H9 (cell line): Measurements from ENCODE around the gene ZBTB16. TPM values are rescaled to one million over a fixed set of nuclear protein-coding genes. Genes with fewer than 3 reads are reported as not detected.

Experiments used
- DNase-seq: peaks from one replicate; pipeline ENCODE4 v3.0.0-alpha.2; 2017
- H2AFZ ChIP-seq: one replicate; pipeline ENCODE4 v1.6.1; 2013; ENCODE audit warnings: mild to moderate bottlenecking, low read length, control low read depth, moderate library complexity
- H2AK5ac ChIP-seq: 2 replicates; pipeline ENCODE4 v1.6.1; 2013; ENCODE audit warnings: low read length, control low read depth, mixed read lengths; ENCODE audit not compliant: insufficient read length
- H2BK120ac ChIP-seq: one replicate; pipeline ENCODE4 v1.6.1; 2013; ENCODE audit warnings: low read depth, mild to moderate bottlenecking, low read length, control low read depth, inconsistent platforms; ENCODE audit not compliant: poor library complexity, severe bottlenecking
- H2BK12ac ChIP-seq: 2 replicates; pipeline ENCODE4 v1.6.1; 2013; ENCODE audit warnings: low read length, control low read depth, mixed read lengths, low read depth; ENCODE audit not compliant: insufficient read length
- H2BK15ac ChIP-seq: 2 replicates; pipeline ENCODE4 v1.6.1; 2013; ENCODE audit warnings: low read depth, low read length, control low read depth
- H2BK20ac ChIP-seq: one replicate; pipeline ENCODE4 v1.6.1; 2013; ENCODE audit warnings: low read depth, mild to moderate bottlenecking, low read length, control low read depth, inconsistent platforms; ENCODE audit not compliant: poor library complexity, severe bottlenecking
- H2BK5ac ChIP-seq: 2 replicates; pipeline ENCODE4 v1.6.1; 2013; ENCODE audit warnings: low read length, control low read depth, mixed read lengths; ENCODE audit not compliant: insufficient read length
- H3K14ac ChIP-seq: 2 replicates; pipeline ENCODE4 v1.6.1; 2013; ENCODE audit warnings: low read length, control low read depth; ENCODE audit not compliant: insufficient read depth
- H3K18ac ChIP-seq: 2 replicates; pipeline ENCODE4 v1.6.1; 2013; ENCODE audit warnings: low read depth, mild to moderate bottlenecking, mixed read lengths, low read length, control low read depth; ENCODE audit not compliant: insufficient read length
- H3K23ac ChIP-seq: 2 replicates; pipeline ENCODE4 v1.6.1; 2013; ENCODE audit warnings: low read length, control low read depth, mixed read lengths, low read depth; ENCODE audit not compliant: insufficient read length
- H3K23me2 ChIP-seq: 2 replicates; pipeline ENCODE4 v1.6.1; 2013; ENCODE audit warnings: low read depth, mild to moderate bottlenecking, mixed read lengths, low read length, control low read depth; ENCODE audit not compliant: insufficient read length, poor library complexity, severe bottlenecking
- H3K27ac ChIP-seq: 2 replicates; pipeline ENCODE4 v1.5.1; 2013; ENCODE audit warnings: low read length, control low read depth, mixed read lengths, low read depth; ENCODE audit not compliant: insufficient read length
- H3K27me3 ChIP-seq: 2 replicates; pipeline ENCODE4 v1.6.1; 2013; ENCODE audit warnings: low read length, control low read depth, inconsistent platforms; ENCODE audit not compliant: insufficient read depth
- H3K4ac ChIP-seq: 2 replicates; pipeline ENCODE4 v1.6.1; 2013; ENCODE audit warnings: low read depth, mild to moderate bottlenecking, control low read depth, inconsistent platforms, low read length, moderate library complexity
- H3K4me1 ChIP-seq: 2 replicates; pipeline ENCODE4 v1.6.1; 2013; ENCODE audit warnings: low read length, control low read depth, inconsistent platforms; ENCODE audit not compliant: insufficient read depth
- H3K4me2 ChIP-seq: 2 replicates; pipeline ENCODE4 v1.6.1; 2013; ENCODE audit warnings: low read length, control low read depth, mixed read lengths; ENCODE audit not compliant: insufficient read length, insufficient read depth
- H3K56ac ChIP-seq: 2 replicates; pipeline ENCODE4 v1.6.1; 2013; ENCODE audit warnings: low read depth, mild to moderate bottlenecking, mixed read lengths, low read length, control low read depth; ENCODE audit not compliant: insufficient read length
- H3K79me1 ChIP-seq: 2 replicates; pipeline ENCODE4 v1.6.1; 2013; ENCODE audit warnings: low read depth, mild to moderate bottlenecking, moderate library complexity, low read length, control low read depth, inconsistent platforms; ENCODE audit not compliant: insufficient read depth, poor library complexity, severe bottlenecking
- H3K79me2 ChIP-seq: 2 replicates; pipeline ENCODE4 v1.6.1; 2013; ENCODE audit warnings: low read length, control low read depth, inconsistent platforms; ENCODE audit not compliant: insufficient read depth
- H3K9ac ChIP-seq: 2 replicates; pipeline ENCODE4 v1.6.1; 2013; ENCODE audit warnings: low read length, control low read depth, mixed read lengths; ENCODE audit not compliant: insufficient read length; ENCODE audit errors: extremely low read depth
- H3K9me3 ChIP-seq: one replicate; pipeline ENCODE4 v1.6.1; 2013; ENCODE audit warnings: low read depth, low read length, inconsistent platforms; ENCODE audit not compliant: control insufficient read depth
- H3T11ph ChIP-seq: one replicate; pipeline ENCODE4 v1.6.1; 2013; ENCODE audit warnings: mild to moderate bottlenecking, low read length, control low read depth, inconsistent platforms
- H4K20me1 ChIP-seq: one replicate; pipeline ENCODE4 v1.6.1; 2013; ENCODE audit not compliant: control insufficient read depth, insufficient read length, insufficient read depth
- H4K5ac ChIP-seq: 2 replicates; pipeline ENCODE4 v1.6.1; 2013; ENCODE audit warnings: low read depth, mild to moderate bottlenecking, mixed read lengths, low read length, control low read depth; ENCODE audit not compliant: insufficient read length
- H4K8ac ChIP-seq: replicated peaks from 2 replicates; pipeline ENCODE4 v1.6.1; 2013; ENCODE audit warnings: low read length, control low read depth, mixed read lengths, low read depth; ENCODE audit not compliant: insufficient read length
- H4K91ac ChIP-seq: 2 replicates; pipeline ENCODE4 v1.6.1; 2013; ENCODE audit warnings: low read depth, mild to moderate bottlenecking, moderate library complexity, mixed read lengths, low read length, control low read depth; ENCODE audit not compliant: insufficient read length
- H3K27ac Mint-ChIP-seq, 3 experiments: 2 replicates in 2 of 3; 3 replicates in 1 of 3; pipeline ENCODE4 v1.8.0; 2020 to 2021; ENCODE audit warnings: mixed read lengths in 3 of 3, mild to moderate bottlenecking in 1 of 3, moderate library complexity in 1 of 3
- H3K27me3 Mint-ChIP-seq: 2 replicates; pipeline ENCODE4 v1.8.0; 2021; ENCODE audit warnings: low read depth, mild to moderate bottlenecking, moderate library complexity, mixed read lengths
- H3K36me3 Mint-ChIP-seq, 3 experiments: 2 replicates in 2 of 3; 3 replicates in 1 of 3; pipeline ENCODE4 v1.8.0; 2020 to 2021; ENCODE audit warnings: low read depth in 3 of 3, mixed read lengths in 3 of 3; ENCODE audit not compliant: insufficient read depth in 1 of 3
- H3K4me1 Mint-ChIP-seq, 2 experiments: 2 replicates each; pipeline ENCODE4 v1.8.0; 2020; ENCODE audit warnings: mixed read lengths in 2 of 2
- H3K4me3 Mint-ChIP-seq, 2 experiments: 2 replicates in 1 of 2; 3 replicates in 1 of 2; pipeline ENCODE4 v1.8.0; 2020 to 2021; ENCODE audit warnings: mild to moderate bottlenecking in 2 of 2, mixed read lengths in 2 of 2, moderate library complexity in 1 of 2
- H3K9me3 Mint-ChIP-seq, 2 experiments: 2 replicates in 1 of 2; 3 replicates in 1 of 2; pipeline ENCODE4 v1.8.0; 2020; ENCODE audit warnings: mild to moderate bottlenecking in 2 of 2, mixed read lengths in 2 of 2, moderate library complexity in 1 of 2
- CTCF ChIP-seq: fragments of 200-600 bp; sonication (generic); conservative IDR thresholded peaks from 3 replicates; pipeline ENCODE4 v1.8.0; 2021; ENCODE audit warnings: antibody characterized with exemption, mild to moderate bottlenecking
- WGBS: extraction: QIAGEN DNeasy Blood & Tissue Kit; methylation state at CpG from one replicate; pipeline ENCODE4 v1.1.7; 2013; ENCODE audit warnings: missing lambda C conversion rate, low lambda C conversion rate, mixed read lengths; ENCODE audit not compliant: insufficient read length; ENCODE audit errors: extremely low coverage; 5-methylcytosine and 5-hydroxymethylcytosine counted together
- total RNA-seq: library from RNA; stranded (reverse); gene quantifications from 2 replicates; pipeline ENCODE4 v1.2.1, GENCODE V29; 2021

ZBTB16 gene
- total RNA-seq, 1 experiment from 2014 or later: not detected

- H2BK120ac ChIP-seq: no peak overlapping the region
- H3K9me3 ChIP-seq: no peaks in the 10 kb centered on the region
- DNase-seq: no peak
- Mint-ChIP-seq H3K4me3 (no peak overlapping the region), H3K9me3 (no peaks in the 10 kb centered on the region), H3K4me1 (peaks cover 10 to 18% of the 10 kb centered on the region in 2 experiments), H3K36me3 (no peaks in the 10 kb centered on the region; a peak in 1 of 7 replicates), H3K27ac (no peak overlapping the region), H3K27me3 (peaks cover 98% of the 10 kb centered on the region)
- no peak overlapping the region for H4K5ac ChIP-seq
- H3K79me2 ChIP-seq: no peaks in the 10 kb centered on the region
- H3T11ph ChIP-seq: no peak overlapping the region
- H2AFZ ChIP-seq: no peak overlapping the region
- H2BK15ac ChIP-seq: no peak overlapping the region
- no peak overlapping the region for H2BK20ac ChIP-seq
- no peaks in the 10 kb centered on the region for H3K4me1 ChIP-seq
- H3K14ac ChIP-seq: no peak overlapping the region
- TF ChIP-seq CTCF: no peak
- no peak overlapping the region for H3K56ac ChIP-seq
- H4K91ac ChIP-seq: no peak overlapping the region
- H3K4ac ChIP-seq: no peak overlapping the region
- no peak overlapping the region for H2BK5ac ChIP-seq
- H3K18ac ChIP-seq: no peak overlapping the region
- H3K23ac ChIP-seq: no peak overlapping the region
- H2BK12ac ChIP-seq: no peak overlapping the region
- H3K9ac ChIP-seq: no peak overlapping the region
- no peaks in the 10 kb centered on the region for H4K20me1 ChIP-seq
- H3K4me2 ChIP-seq: no peak overlapping the region
- peaks cover 15% of the 10 kb centered on the region for H3K23me2 ChIP-seq
- no peak overlapping the region for H3K27ac ChIP-seq
- no peak overlapping the region for H4K8ac ChIP-seq
- no peaks in the 10 kb centered on the region for H3K79me1 ChIP-seq
- H2AK5ac ChIP-seq: no peak overlapping the region
- peaks cover 35% of the 10 kb centered on the region for H3K27me3 ChIP-seq
- WGBS: no CpG with 5 or more reads among the region's 14 CpGs
These were observed 4.7 kb downstream of the ZBTB16 start for GRCh38 chr11:114064216-114064615.
